GM06990 (cell line): ENCODE measurements around the gene MMP10.

Experiments
- DNase-seq: peaks from one replicate; pipeline ENCODE4 v3.0.0-alpha.2; 2011; ENCODE audit not compliant: insufficient read length; ENCODE audit errors: extremely low read depth
- H3K27me3 ChIP-seq: replicated peaks from 2 replicates; pipeline ENCODE4 v1.6.0; 2011; ENCODE audit warnings: low read length; ENCODE audit not compliant: control insufficient read depth, insufficient read depth
- H3K36me3 ChIP-seq: 2 replicates; pipeline ENCODE4 v1.5.1; 2011; ENCODE audit warnings: low read length; ENCODE audit not compliant: control insufficient read depth, insufficient read depth
- H3K4me3 ChIP-seq: replicated peaks from 2 replicates; pipeline ENCODE4 v1.5.1; 2011; ENCODE audit warnings: low read depth, mild to moderate bottlenecking, control low read depth, low read length
- TF ChIP-seq, protein P1 (sequence below): IDR thresholded peaks from 2 replicates; pipeline ENCODE4 v1.5.1; 2011; ENCODE audit warnings: low read length, control low read depth, mild to moderate bottlenecking, inconsistent platforms; ENCODE audit not compliant: insufficient read depth, poor library complexity, severe bottlenecking

Gene MMP10

DNA sequence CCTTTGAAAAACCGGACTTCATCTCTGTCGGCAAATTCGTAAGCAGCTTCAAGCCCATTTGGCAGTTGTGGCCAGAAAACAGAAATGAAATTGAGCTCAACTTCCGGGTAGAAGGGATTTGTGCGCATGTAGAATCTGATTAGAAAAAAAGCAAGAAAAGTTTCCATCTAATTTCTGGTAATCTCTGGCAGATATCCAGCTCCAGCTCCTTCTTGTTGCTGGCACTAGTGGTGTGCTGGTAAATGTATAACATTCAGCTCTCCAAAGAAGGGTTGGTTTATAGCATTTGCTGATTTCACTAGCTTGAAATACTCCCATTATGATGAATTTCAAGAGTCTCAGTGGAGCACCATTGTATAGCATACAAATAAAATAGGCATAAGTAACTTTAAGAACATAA is 12.2 kb upstream of the MMP10 start:
- Histone ChIP-seq H3K4me3 (no peak overlapping the region), H3K36me3 (no peaks in the 10 kb centered on the region), H3K27me3 (peaks cover 1% of the 10 kb centered on the region; the same call in 1 of the 2 replicates)
- TF ChIP-seq, protein P1, sequence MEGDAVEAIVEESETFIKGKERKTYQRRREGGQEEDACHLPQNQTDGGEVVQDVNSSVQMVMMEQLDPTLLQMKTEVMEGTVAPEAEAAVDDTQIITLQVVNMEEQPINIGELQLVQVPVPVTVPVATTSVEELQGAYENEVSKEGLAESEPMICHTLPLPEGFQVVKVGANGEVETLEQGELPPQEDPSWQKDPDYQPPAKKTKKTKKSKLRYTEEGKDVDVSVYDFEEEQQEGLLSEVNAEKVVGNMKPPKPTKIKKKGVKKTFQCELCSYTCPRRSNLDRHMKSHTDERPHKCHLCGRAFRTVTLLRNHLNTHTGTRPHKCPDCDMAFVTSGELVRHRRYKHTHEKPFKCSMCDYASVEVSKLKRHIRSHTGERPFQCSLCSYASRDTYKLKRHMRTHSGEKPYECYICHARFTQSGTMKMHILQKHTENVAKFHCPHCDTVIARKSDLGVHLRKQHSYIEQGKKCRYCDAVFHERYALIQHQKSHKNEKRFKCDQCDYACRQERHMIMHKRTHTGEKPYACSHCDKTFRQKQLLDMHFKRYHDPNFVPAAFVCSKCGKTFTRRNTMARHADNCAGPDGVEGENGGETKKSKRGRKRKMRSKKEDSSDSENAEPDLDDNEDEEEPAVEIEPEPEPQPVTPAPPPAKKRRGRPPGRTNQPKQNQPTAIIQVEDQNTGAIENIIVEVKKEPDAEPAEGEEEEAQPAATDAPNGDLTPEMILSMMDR, result no peak
- no peak for DNase-seq

DNA sequence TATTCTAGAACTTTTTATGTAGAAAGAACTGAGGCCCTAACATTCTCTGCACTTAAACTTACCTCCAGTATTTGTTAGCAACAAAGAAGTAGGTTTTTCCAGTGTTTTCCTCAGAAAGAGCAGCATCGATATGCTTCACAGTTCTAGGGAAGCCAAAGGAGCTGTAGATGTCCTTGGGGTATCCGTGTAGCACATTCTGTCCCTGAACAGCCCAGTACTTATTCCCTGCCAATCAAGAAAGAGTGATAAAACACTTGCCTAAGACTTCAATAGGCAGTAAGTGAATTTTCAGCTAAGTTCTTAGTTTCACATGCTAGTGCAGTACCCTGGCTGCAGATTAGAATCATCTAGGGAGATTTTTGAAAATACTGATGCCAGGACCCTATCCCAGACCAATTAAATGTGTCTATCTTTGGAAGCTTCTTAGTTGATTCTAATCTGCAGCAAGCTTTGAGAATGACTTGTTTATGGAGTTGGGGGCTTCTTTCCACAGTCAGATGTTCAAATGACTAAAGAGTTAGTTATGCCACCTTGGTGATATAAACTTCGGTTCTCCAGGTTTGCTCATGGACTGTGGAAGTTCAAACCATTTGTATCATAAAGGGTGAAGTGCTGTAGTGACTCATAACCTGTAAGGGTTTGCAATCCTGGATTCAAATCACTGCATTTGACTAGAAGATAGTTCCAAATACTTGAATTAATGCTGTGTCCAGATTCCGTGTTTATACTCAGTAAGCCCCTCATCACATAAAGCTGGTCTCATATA is 11.0 kb upstream of the MMP10 start:
- TF ChIP-seq, protein P1, result no peak
- H3K27me3 ChIP-seq, result no peaks in the 10 kb centered on the region

DNA sequence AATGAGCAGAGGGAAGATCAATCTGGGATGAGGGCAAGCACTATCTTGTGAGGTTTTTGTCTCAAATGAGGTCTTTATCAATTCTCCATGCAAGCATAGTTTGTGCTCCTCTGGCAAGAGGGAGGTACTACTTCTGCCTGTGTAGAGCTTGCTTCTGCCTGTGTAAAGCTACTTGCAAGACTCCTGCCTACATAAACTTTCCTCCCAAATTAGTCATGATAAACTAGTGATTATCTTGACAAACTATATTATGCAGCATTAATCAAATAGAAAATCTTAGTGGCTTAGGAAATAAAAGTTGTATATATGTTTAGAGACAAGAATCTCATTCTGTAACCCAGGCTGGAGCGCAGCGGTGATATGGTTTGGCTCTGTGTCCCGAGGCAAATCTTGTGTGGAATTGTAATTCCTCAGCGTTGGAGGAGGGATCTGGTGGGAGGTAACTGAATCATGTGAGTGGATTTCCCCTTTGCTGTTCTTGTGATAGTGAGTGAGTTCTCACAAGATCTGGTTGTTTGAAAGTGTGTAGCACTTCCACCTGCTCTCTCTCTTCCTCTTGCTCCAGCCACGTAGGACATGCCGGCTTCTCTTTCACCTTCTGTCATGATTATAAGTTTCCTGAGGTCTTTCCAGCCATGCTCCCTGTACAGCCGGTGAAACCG is 8.0 kb upstream of the MMP10 start:
- H3K36me3 ChIP-seq, result no peaks in the 10 kb centered on the region
- DNase-seq, result no peak
- H3K4me3 ChIP-seq, result no peak overlapping the region
- TF ChIP-seq, protein P1, result no peak
- H3K27me3 ChIP-seq, result no peaks in the 10 kb centered on the region

More for the DNA sequence above, 11.0 kb upstream of the MMP10 start:
- Histone ChIP-seq H3K36me3 (no peaks in the 10 kb centered on the region), H3K4me3 (no peak overlapping the region)
- no peak for DNase-seq

DNA sequence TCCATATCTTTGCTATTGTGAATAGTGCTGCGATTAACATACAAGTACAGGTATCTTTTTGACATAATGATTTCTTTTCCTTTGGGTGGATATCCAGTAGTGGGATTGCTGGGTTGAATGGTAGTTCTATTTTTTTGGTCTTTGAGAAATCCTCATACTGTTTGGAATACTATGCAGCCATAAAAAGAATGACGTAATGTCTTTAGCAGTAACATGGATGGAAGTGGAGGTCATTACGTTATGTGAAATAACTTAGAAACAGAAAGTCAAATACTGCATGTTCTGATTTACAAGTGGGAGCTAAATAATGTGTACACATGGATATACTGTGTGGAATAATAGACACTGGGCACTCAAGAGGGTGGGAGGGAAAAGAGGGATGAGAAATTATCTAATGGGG is 4.0 kb upstream of the MMP10 start:
- H3K4me3 ChIP-seq, result no peak overlapping the region
- no peaks in the 10 kb centered on the region for H3K36me3 ChIP-seq
- no peak for DNase-seq
- H3K27me3 ChIP-seq, result no peaks in the 10 kb centered on the region
- TF ChIP-seq, protein P1, result no peak

DNA sequence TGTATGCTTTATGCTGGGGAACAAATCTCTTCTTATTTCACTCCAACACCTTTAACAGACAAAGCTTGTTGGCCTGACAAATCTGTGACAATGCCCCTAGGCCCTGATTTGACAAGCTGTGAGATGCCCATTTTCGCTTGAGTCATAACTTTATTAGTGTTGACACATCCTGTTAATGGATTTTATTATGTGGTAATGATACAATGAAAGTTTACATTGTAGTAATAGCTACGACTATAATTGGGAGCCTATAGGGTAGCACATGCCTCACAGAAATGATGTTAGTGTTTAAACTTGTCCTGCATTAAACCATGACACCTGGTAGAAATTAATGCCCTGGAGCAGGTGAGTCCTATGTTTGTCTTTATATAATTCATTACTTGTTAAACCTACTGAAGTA is 3.3 kb upstream of the MMP10 start:
- TF ChIP-seq, protein P1, result no peak
- no peaks in the 10 kb centered on the region for H3K27me3 ChIP-seq
- no peak for DNase-seq

More for the DNA sequence above, 3.3 kb upstream of the MMP10 start:
- no peaks in the 10 kb centered on the region for H3K36me3 ChIP-seq
- no peak overlapping the region for H3K4me3 ChIP-seq
